Calu3 (cell line): ENCODE measurements around the gene DEDD2. TPM values are rescaled to one million over a fixed set of nuclear protein-coding genes. Genes with fewer than 3 reads are reported as not detected.
A peak's percentile ranks its signal among the peaks of the same experiment; 100 is the strongest.

Experiments used
- BruUV-seq: library from RNA; stranded (reverse); fragments of 400-500 nt; replicated peaks from 2 replicates; lab custom pipeline; 2021; lab: Mats Ljungman, UMichigan
- CTCF ChIA-PET: fragments of 300-600 bp; sonication (Branson Sonifier 250); formaldehyde crosslinking; loops from one replicate; lab custom pipeline; 2022; ENCODE audit warnings: antibody characterized with exemption; lab: Charles Lee
- DNase-seq: peaks from one replicate; pipeline ENCODE4 v3.0.0; 2022
- H3K27ac Mint-ChIP-seq: one replicate; pipeline ENCODE4 v1.8.0; 2022; ENCODE audit warnings: mixed read lengths; ENCODE audit not compliant: unreplicated experiment
- H3K27me3 Mint-ChIP-seq: one replicate; pipeline ENCODE4 v1.8.0; 2022; ENCODE audit warnings: mixed read lengths; ENCODE audit not compliant: unreplicated experiment
- H3K36me3 Mint-ChIP-seq: one replicate; pipeline ENCODE4 v1.8.0; 2022; ENCODE audit warnings: mild to moderate bottlenecking, moderate library complexity, mixed read lengths; ENCODE audit not compliant: insufficient read depth, unreplicated experiment
- H3K4me1 Mint-ChIP-seq: one replicate; pipeline ENCODE4 v1.8.0; 2022; ENCODE audit warnings: mild to moderate bottlenecking, low read depth, mixed read lengths; ENCODE audit not compliant: unreplicated experiment
- H3K4me3 Mint-ChIP-seq: one replicate; pipeline ENCODE4 v1.8.0; 2022; ENCODE audit warnings: mild to moderate bottlenecking, low read depth, moderate library complexity, mixed read lengths; ENCODE audit not compliant: unreplicated experiment
- H3K9me3 Mint-ChIP-seq: one replicate; pipeline ENCODE4 v1.8.0; 2022; ENCODE audit warnings: low read depth, mixed read lengths; ENCODE audit not compliant: unreplicated experiment
- CTCF ChIP-seq: fragments of 200-600 bp; IDR thresholded peaks from one replicate; pipeline ENCODE4 v1.8.0; 2022; ENCODE audit warnings: antibody characterized with exemption; ENCODE audit not compliant: unreplicated experiment
- intact Hi-C: fragments of 100-400 bp; cut with micrococcal nuclease; formaldehyde crosslinking; loops from one replicate; pipeline ENCODE4 v1.10.0; 2022; ENCODE audit not compliant: unreplicated experiment
- total RNA-seq: library from RNA; stranded (reverse); gene quantifications from 2 replicates; pipeline ENCODE4 v1.2.3, GENCODE V29; 2022

DEDD2 gene
- total RNA-seq, 1 experiment from 2014 or later: 78.3 TPM

- BruUV-seq: TSS peak; percentile 31
- Mint-ChIP-seq H3K36me3 (peaks cover 67% of the 10 kb centered on the region), H3K4me1 (peaks cover 62% of the 10 kb centered on the region), H3K9me3 (peaks cover 3% of the 10 kb centered on the region), H3K27ac (peak overlapping the region; percentile 2), H3K27me3 (no peaks in the 10 kb centered on the region), H3K4me3 (no peak overlapping the region)
- CTCF ChIA-PET: no interaction called here
- no peak for DNase-seq
- TF ChIP-seq CTCF: no peak
- intact Hi-C loops: no loop called here
Observed at GRCh38 chr19:42198676-42199439, 18.6 kb downstream of the DEDD2 start.

- peaks cover 3% of the 10 kb centered on the region for H3K9me3 Mint-ChIP-seq
- CTCF ChIA-PET: interaction anchor here (0.7 to 0.8 kb wide), 3 partner anchors 10 to 1395 kb away, joined by 4 to 7 read pairs (median 6); no protein-coding TSS in a partner anchor
- BruUV-seq: no TSS peak
- intact Hi-C loops: no loop called here
- DNase-seq: peak; percentile 67
- no peak for TF ChIP-seq CTCF
- no peaks in the 10 kb centered on the region for H3K27me3 Mint-ChIP-seq
- H3K27ac Mint-ChIP-seq: peak overlapping the region; percentile 74
- H3K4me1 Mint-ChIP-seq: peaks cover 64% of the 10 kb centered on the region
- H3K4me3 Mint-ChIP-seq: no peak overlapping the region
- H3K36me3 Mint-ChIP-seq: peaks cover 65% of the 10 kb centered on the region
Observed at GRCh38 chr19:42197375-42197817, 20.1 kb downstream of the DEDD2 start.

GRCh38 chr19:42196011-42197001, 21.2 kb downstream of the DEDD2 start:
- CTCF ChIA-PET: no interaction called here
- peaks cover 3% of the 10 kb centered on the region for H3K9me3 Mint-ChIP-seq
- no peak overlapping the region for H3K4me3 Mint-ChIP-seq
- TF ChIP-seq CTCF: no peak
- H3K36me3 Mint-ChIP-seq: peaks cover 66% of the 10 kb centered on the region
- no peaks in the 10 kb centered on the region for H3K27me3 Mint-ChIP-seq
- intact Hi-C loops: no loop called here
- no peak for DNase-seq
- H3K4me1 Mint-ChIP-seq: peaks cover 64% of the 10 kb centered on the region
- peak overlapping the region; percentile 74 for H3K27ac Mint-ChIP-seq
- BruUV-seq: no TSS peak

GRCh38 chr19:42193706-42194105, 23.8 kb downstream of the DEDD2 start:
- Mint-ChIP-seq H3K27me3 (no peaks in the 10 kb centered on the region), H3K27ac (peak overlapping the region; percentile 99), H3K4me1 (peaks cover 63% of the 10 kb centered on the region), H3K4me3 (no peak overlapping the region), H3K9me3 (peaks cover 3% of the 10 kb centered on the region), H3K36me3 (peaks cover 52% of the 10 kb centered on the region)
- DNase-seq: no peak
- TF ChIP-seq CTCF: no peak
- intact Hi-C loops: no loop called here
- CTCF ChIA-PET: no interaction called here
- BruUV-seq: no TSS peak
